ENCODE results near the gene TMEM117.

Gene TMEM117

GRCh38 chr12:43835656-43836474 lies at the start of gene TMEM117:
TSS of gene TMEM117 (plus strand) at chr12:43836081.
- DNase-seq, result peak; percentile 76

GRCh38 chr12:43786899-43787693 lies 48.8 kb upstream of the TMEM117 start:
- no peak for DNase-seq

DNA sequence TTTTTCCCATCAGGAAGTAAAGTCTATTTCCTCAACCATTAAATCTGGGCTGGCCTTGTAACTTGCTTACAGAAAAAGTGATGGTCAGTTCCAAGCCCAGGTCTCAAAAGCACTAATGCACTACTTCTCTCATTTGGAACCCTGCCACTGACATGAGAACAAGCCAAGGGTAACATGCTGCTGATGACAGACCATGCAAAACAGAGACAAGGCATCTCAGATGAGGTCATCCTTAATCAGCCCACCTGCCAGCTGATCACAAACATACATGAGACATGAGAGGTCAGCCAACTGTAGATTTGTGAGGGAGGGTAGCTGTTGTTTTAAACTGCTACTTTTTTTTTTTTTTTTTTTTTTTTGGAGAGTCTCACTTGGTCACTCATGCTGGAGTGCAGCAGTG lies 45.9 kb upstream of the TMEM117 start:
- DNase-seq, result no peak

- DNase-seq, result no peak
Measured at GRCh38 chr12:43795716-43796280, 40.1 kb upstream of the TMEM117 start.

- no peak for DNase-seq
Measured at GRCh38 chr12:43797561-43798217, 38.2 kb upstream of the TMEM117 start.

GRCh38 chr12:43805149-43805859 lies 30.6 kb upstream of the TMEM117 start:
- DNase-seq, result no peak

GRCh38 chr12:43805860-43806736 lies 29.8 kb upstream of the TMEM117 start, which contains the start of gene TWF1:
TSS of gene TWF1 (minus strand) at chr12:43806317. CDS start at chr12:43806245, 72 bp downstream.
- DNase-seq, result peak; percentile 87

GRCh38 chr12:43806737-43807072 lies 29.2 kb upstream of the TMEM117 start:
- no peak for DNase-seq

DNA sequence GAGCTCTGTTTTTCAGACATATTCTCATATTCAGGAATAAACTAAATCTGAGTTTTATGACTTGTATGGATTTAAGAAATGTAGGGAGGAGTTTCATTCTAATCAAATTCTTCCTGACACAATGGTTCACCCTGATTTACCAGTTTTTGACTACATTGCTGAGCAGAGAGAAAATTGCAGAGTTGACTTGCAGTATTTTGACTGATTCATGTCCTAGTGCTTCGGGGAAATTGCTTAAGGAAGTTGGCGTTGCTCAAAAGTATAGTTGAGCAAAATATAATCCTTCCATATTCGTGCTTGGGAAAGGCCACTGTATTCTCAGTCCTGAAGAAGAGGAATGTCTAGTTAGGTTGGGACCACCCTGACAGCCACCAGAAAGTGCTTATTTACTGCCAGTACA lies 28.5 kb upstream of the TMEM117 start:
- DNase-seq, result no peak

DNA sequence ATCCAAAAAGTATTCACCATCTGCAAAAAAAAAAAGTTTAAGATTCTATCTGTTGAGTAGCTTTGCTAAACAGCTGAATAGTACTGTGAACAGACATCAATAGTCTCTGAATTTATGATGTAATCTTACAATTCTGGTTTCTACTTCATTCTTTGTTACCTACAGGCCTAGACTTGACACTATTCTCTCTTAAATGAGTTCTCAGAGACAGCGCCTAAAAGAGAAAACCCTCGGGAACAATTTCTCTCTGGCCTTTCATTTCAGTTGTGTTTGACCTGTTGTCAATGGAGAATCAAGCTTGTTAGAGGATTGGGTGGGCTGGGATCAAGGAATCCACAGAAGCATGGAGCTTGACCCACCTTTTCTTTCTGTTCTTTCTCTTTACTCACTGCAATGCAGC lies 23.8 kb upstream of the TMEM117 start:
- DNase-seq, result no peak

DNA sequence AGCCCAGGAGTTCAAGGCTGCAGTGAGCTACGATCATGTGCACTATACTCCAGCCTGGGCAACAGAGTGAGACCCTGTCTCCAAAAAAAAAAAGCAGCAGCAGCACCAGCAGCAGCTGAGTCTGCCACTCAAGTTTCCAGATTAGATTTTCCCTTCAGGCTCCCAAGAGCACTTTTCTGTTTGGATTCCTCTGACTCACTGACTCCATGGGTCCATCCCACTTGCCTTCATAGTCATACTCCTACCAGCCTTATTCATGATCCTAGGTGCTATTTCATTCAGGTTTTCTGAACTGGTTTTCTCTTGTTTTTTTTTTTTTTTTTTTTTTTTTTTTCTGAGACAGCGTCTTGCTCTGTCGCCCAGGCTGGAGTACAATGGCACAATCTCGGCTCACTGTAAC lies 23.0 kb upstream of the TMEM117 start:
- no peak for DNase-seq

GRCh38 chr12:43815416-43815815 lies 20.5 kb upstream of the TMEM117 start:
- no peak for DNase-seq

- no peak for DNase-seq
Measured at GRCh38 chr12:43816168-43816567, 19.7 kb upstream of the TMEM117 start.

DNA sequence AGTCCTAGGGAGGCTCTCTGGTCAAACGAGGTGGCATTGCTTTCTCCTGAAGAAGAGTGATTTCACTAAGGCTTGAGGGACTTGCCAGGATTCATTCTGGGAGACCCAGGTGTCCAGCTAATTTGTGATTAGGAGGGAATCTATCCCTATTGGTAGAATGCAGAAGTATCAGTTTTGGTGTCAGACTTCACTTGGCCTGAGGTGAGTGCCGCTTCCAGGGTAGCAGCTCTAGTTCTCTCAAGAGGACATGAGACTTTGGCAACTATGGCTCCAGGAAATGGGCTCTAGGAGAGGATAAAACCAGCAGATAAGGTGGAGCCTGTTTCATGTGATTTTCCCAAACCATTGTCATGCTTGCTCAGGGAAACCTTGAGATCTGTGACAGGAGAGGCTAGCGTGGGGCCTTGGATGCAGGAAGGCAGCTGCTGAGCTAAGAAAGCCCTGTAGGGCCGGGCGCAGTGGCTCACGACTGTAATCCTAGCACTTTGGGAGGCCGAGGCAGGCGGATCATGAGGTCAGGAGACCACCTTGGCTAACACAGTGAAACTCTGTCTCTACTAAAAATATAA lies 11.6 kb upstream of the TMEM117 start:
- no peak for DNase-seq

- no peak for DNase-seq
Measured at GRCh38 chr12:43826681-43827080, 9.2 kb upstream of the TMEM117 start.

GRCh38 chr12:43827093-43827492 lies 8.8 kb upstream of the TMEM117 start:
- no peak for DNase-seq

GRCh38 chr12:43832463-43833168 lies 3.3 kb upstream of the TMEM117 start:
- peak; percentile 10 for DNase-seq

DNA sequence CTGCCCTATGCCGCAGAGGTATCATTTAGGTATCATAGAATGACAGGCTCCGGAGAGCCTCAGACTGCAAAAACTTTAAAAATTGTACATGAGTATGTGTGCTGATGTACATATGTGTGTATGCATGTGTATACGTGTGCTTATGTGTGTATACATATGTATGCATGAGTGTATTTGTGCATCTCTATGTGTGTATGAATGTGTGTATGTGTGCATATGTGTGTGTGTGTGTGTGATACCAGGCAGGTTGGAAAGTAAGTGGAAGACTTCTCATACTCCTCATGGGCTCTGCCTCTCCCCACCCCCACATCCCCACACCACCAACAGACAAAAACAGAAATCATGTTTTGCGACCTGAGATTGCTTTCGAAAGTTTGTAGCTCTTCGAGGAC lies 621 bp upstream of the TMEM117 start:
- no peak for DNase-seq

- DNase-seq, result peak; percentile 34
Measured at GRCh38 chr12:43836475-43836989, 651 bp downstream of the TMEM117 start.

GRCh38 chr12:43840338-43840737 lies 4.5 kb downstream of the TMEM117 start:
- no peak for DNase-seq

All from CD4-positive, alpha-beta T cell treated with Interleukin-17A for 4 hours (primary cell).